ENCODE measurements around the gene SCN3A. TPM values are rescaled to one million over a fixed set of nuclear protein-coding genes. Genes with fewer than 3 reads are reported as not detected.

Gene SCN3A
- total RNA-seq, 1 donor from 2014 or later: 0.16 TPM

DNA sequence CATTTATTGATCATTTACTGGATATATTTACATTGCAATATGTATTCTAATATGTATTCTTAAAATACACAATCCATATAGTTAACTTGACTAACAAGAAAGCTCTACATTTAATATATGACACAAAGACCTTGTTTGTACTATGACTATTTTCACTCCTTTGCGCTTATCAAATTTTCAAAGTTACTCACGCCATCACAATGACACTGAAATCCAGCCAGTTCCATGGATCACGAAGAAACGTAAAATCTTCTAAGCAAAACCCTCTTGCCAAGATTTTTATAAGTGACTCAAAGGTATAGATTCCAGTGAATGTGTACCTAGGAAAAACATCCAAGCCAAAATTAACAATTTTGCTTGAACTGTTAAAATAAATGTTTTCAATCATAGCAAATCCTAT, 39.6 kb downstream of the SCN3A start:
- Mint-ChIP-seq H3K27me3 (ENCODE audit: low read depth) (no peaks in the 10 kb centered on the region), H3K27ac (no peak overlapping the region), H3K4me3 (no peak overlapping the region), H3K36me3 (no peaks in the 10 kb centered on the region), H3K9me3 (no peaks in the 10 kb centered on the region), H3K4me1 (no peaks in the 10 kb centered on the region)
- DNase-seq (ENCODE audit: low spot score in 2 of 2, unreplicated experiment in 2 of 2): no peak
- TF ChIP-seq, protein P1, sequence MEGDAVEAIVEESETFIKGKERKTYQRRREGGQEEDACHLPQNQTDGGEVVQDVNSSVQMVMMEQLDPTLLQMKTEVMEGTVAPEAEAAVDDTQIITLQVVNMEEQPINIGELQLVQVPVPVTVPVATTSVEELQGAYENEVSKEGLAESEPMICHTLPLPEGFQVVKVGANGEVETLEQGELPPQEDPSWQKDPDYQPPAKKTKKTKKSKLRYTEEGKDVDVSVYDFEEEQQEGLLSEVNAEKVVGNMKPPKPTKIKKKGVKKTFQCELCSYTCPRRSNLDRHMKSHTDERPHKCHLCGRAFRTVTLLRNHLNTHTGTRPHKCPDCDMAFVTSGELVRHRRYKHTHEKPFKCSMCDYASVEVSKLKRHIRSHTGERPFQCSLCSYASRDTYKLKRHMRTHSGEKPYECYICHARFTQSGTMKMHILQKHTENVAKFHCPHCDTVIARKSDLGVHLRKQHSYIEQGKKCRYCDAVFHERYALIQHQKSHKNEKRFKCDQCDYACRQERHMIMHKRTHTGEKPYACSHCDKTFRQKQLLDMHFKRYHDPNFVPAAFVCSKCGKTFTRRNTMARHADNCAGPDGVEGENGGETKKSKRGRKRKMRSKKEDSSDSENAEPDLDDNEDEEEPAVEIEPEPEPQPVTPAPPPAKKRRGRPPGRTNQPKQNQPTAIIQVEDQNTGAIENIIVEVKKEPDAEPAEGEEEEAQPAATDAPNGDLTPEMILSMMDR (IDR thresholded peaks at IDR 0.05; ENCODE audit: unreplicated experiment): no peak

DNA sequence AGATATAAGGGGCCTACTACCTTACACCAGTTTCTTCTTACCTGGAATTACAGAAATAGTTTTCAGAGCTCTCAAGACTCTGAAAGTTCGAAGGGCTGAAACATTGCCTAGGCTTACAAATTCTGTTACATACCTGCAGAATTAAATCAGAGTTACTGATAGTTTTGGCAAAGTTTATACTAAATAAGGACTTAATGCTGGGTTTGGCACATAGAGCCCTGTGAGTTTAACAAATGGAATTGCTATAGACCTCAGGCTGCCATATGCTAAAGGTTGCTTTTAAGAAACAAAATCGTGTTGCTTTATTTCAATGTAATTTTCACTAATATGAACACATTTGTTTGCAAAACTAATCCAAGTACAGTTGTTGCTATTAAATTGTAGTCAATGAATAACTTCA, 40.1 kb downstream of the SCN3A start:
- no peak overlapping the region for H3K4me3 Mint-ChIP-seq
- H3K9me3 Mint-ChIP-seq: no peaks in the 10 kb centered on the region
- no peaks in the 10 kb centered on the region for H3K36me3 Mint-ChIP-seq
- H3K27ac Mint-ChIP-seq: no peak overlapping the region
- DNase-seq (ENCODE audit: low spot score in 2 of 2, unreplicated experiment in 2 of 2): no peak
- H3K27me3 Mint-ChIP-seq (ENCODE audit: low read depth): no peaks in the 10 kb centered on the region
- H3K4me1 Mint-ChIP-seq: no peaks in the 10 kb centered on the region
- TF ChIP-seq, protein P1 (IDR thresholded peaks at IDR 0.05; ENCODE audit: unreplicated experiment): no peak

- Mint-ChIP-seq H3K4me1 (no peaks in the 10 kb centered on the region), H3K27me3 (ENCODE audit: low read depth) (no peaks in the 10 kb centered on the region), H3K36me3 (no peaks in the 10 kb centered on the region), H3K4me3 (no peak overlapping the region), H3K27ac (no peak overlapping the region), H3K9me3 (peaks cover 5% of the 10 kb centered on the region)
- no peak for DNase-seq (ENCODE audit: low spot score in 2 of 2, unreplicated experiment in 2 of 2)
- TF ChIP-seq, protein P1 (IDR thresholded peaks at IDR 0.05; ENCODE audit: unreplicated experiment): no peak
Measured at GRCh38 chr2:165162466-165162865, 41.4 kb downstream of the SCN3A start.

DNA sequence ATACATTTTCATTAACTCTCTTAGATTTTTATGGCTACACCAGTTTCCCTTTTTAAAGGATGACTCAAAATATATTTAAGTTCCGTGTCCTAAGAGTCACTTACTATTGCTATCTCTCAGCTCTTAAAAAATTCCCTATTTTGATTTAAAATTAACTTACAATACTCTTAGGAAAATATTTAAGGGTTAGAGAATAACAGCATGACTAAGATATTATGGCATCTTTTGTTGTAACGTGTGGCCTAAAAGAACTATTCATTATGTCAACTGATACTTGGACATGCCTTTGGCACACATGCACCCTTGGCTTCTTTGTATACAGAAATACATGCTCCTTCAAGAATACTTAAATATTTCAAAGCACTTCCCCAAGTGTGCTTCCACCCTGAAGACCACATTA, 42.3 kb downstream of the SCN3A start:
- Mint-ChIP-seq H3K36me3 (no peaks in the 10 kb centered on the region), H3K4me3 (no peak overlapping the region), H3K4me1 (no peaks in the 10 kb centered on the region), H3K27me3 (ENCODE audit: low read depth) (no peaks in the 10 kb centered on the region), H3K27ac (no peak overlapping the region), H3K9me3 (peaks cover 9% of the 10 kb centered on the region)
- no peak for DNase-seq (ENCODE audit: low spot score in 2 of 2, unreplicated experiment in 2 of 2)
- TF ChIP-seq, protein P1 (IDR thresholded peaks at IDR 0.05; ENCODE audit: unreplicated experiment): no peak

GRCh38 chr2:165157160-165157559, 46.7 kb downstream of the SCN3A start:
- H3K4me3 Mint-ChIP-seq: no peak overlapping the region
- no peak for DNase-seq (ENCODE audit: low spot score in 2 of 2, unreplicated experiment in 2 of 2)
- H3K36me3 Mint-ChIP-seq: no peaks in the 10 kb centered on the region
- TF ChIP-seq, protein P1 (IDR thresholded peaks at IDR 0.05; ENCODE audit: unreplicated experiment): no peak
- no peaks in the 10 kb centered on the region for H3K4me1 Mint-ChIP-seq
- no peaks in the 10 kb centered on the region for H3K27me3 Mint-ChIP-seq (ENCODE audit: low read depth)
- H3K27ac Mint-ChIP-seq: no peak overlapping the region
- peaks cover 9% of the 10 kb centered on the region for H3K9me3 Mint-ChIP-seq

- H3K4me1 Mint-ChIP-seq: no peaks in the 10 kb centered on the region
- DNase-seq (ENCODE audit: low spot score in 2 of 2, unreplicated experiment in 2 of 2): no peak
- no peaks in the 10 kb centered on the region for H3K36me3 Mint-ChIP-seq
- no peak overlapping the region for H3K27ac Mint-ChIP-seq
- peaks cover 2% of the 10 kb centered on the region for H3K27me3 Mint-ChIP-seq (ENCODE audit: low read depth)
- TF ChIP-seq, protein P1 (IDR thresholded peaks at IDR 0.05; ENCODE audit: unreplicated experiment): no peak
- peaks cover 9% of the 10 kb centered on the region for H3K9me3 Mint-ChIP-seq
- H3K4me3 Mint-ChIP-seq: no peak overlapping the region
Measured at GRCh38 chr2:165155152-165155551, 48.7 kb downstream of the SCN3A start.
